ENCODE results near the gene RFT1. TPM values are rescaled to one million over a fixed set of nuclear protein-coding genes. Genes with fewer than 3 reads are reported as not detected.

Gene RFT1
- total and polyA plus RNA-seq, 2 donors (not counting 3 experiments of a cell fraction or from before 2014, with no cell fraction given), result 29.8 to 39.9 TPM

- no peak for DNase-seq (ENCODE audit: low read depth, low spot score)
- no peaks in the 10 kb centered on the region for H3K4me1 ChIP-seq (ENCODE audit: control insufficient read depth, extremely low read depth, insufficient read depth, low read length)
- no peak overlapping the region for H3K4me2 ChIP-seq (ENCODE audit: insufficient read depth, low read length)
- no peaks in the 10 kb centered on the region for H3K36me3 ChIP-seq (ENCODE audit: control insufficient read depth in 2 of 2, extremely low read depth in 1 of 2, insufficient read depth in 2 of 2, low read length in 2 of 2)
- intact Hi-C loops (cut with micrococcal nuclease), result no loop called here
- no peaks in the 10 kb centered on the region for H3K9me1 ChIP-seq (replicated peaks; ENCODE audit: control insufficient read depth, extremely low read depth, insufficient read depth, low read length)
- no peaks in the 10 kb centered on the region for H3K9me3 ChIP-seq (replicated peaks; ENCODE audit: control insufficient read depth, insufficient read depth, low read length)
- CTCF ChIA-PET, result interaction anchor here (1.5 kb wide), 1 partner anchor 15 kb away, joined by 4 read pairs; no protein-coding TSS in a partner anchor
- no peak overlapping the region for H3K27ac ChIP-seq (ENCODE audit: insufficient read depth, low read depth, low read length)
- H3K4me3 ChIP-seq (replicated peaks in 1 of 3; ENCODE audit: insufficient read depth in 1 of 3, low read depth in 1 of 3, low read length in 3 of 3), result no peak overlapping the region
- POLR2A ChIA-PET, result no interaction called here
- BruUV-seq (replicated peaks), result no TSS peak
- dilution Hi-C loops (cut with MboI; ENCODE audit: extremely low pct_ligation_motif_present, low sequenced_read_pairs), result no loop called here
- no peak for FAIRE-seq
- no peaks in the 10 kb centered on the region for H3K27me3 ChIP-seq (ENCODE audit: control insufficient read depth in 2 of 2, insufficient read depth in 2 of 2, low read length in 2 of 2)
- no peak overlapping the region for H2AFZ ChIP-seq (ENCODE audit: low read depth, low read length)
- no peaks in the 10 kb centered on the region for H3K79me2 ChIP-seq (ENCODE audit: control insufficient read depth, insufficient read depth, low read length)
- no peak overlapping the region for H3K9ac ChIP-seq (replicated peaks; ENCODE audit: extremely low read depth, insufficient read depth, low read length)
- no peaks in the 10 kb centered on the region for H4K20me1 ChIP-seq (replicated peaks; ENCODE audit: control insufficient read depth, extremely low read depth, insufficient read depth, low read length)
- TF ChIP-seq MAX (IDR thresholded peaks at IDR 0.05; ENCODE audit: insufficient read depth, insufficient read length) (no peak), MYC (IDR thresholded peaks at IDR 0.05; ENCODE audit: low read depth, low read length) (no peak), POLR2AphosphoS5 (IDR thresholded peaks at IDR 0.05; ENCODE audit: insufficient read depth, low read depth, low read length) (no peak), POLR2A (IDR thresholded peaks at IDR 0.05; ENCODE audit: low read depth, low read length) (no peak), FOS (IDR thresholded peaks at IDR 0.05; ENCODE audit: borderline replicate concordance, insufficient read depth, low read length) (no peak), EZH2 (IDR thresholded peaks at IDR 0.05; ENCODE audit: borderline replicate concordance, low read depth, low read length, severe bottlenecking) (no peak), JUN (IDR thresholded peaks at IDR 0.05; ENCODE audit: borderline replicate concordance, insufficient read depth, insufficient read length, low read depth) (no peak), GATA2 (IDR thresholded peaks at IDR 0.05; ENCODE audit: insufficient read depth, insufficient read length, low read depth, low read length) (no peak)
- TF ChIP-seq, protein P1, sequence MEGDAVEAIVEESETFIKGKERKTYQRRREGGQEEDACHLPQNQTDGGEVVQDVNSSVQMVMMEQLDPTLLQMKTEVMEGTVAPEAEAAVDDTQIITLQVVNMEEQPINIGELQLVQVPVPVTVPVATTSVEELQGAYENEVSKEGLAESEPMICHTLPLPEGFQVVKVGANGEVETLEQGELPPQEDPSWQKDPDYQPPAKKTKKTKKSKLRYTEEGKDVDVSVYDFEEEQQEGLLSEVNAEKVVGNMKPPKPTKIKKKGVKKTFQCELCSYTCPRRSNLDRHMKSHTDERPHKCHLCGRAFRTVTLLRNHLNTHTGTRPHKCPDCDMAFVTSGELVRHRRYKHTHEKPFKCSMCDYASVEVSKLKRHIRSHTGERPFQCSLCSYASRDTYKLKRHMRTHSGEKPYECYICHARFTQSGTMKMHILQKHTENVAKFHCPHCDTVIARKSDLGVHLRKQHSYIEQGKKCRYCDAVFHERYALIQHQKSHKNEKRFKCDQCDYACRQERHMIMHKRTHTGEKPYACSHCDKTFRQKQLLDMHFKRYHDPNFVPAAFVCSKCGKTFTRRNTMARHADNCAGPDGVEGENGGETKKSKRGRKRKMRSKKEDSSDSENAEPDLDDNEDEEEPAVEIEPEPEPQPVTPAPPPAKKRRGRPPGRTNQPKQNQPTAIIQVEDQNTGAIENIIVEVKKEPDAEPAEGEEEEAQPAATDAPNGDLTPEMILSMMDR (IDR thresholded peaks at IDR 0.05; ENCODE audit: extremely low read depth in 1 of 2, insufficient read depth in 1 of 2, low read depth in 1 of 2, low read length in 2 of 2), result no peak
Observed at GRCh38 chr3:53078656-53079055, 51.6 kb downstream of the RFT1 start.
